Sigmoid colon (tissue), 7 donors: Measurements from ENCODE around the gene TP53I11. TPM values are rescaled to one million over a fixed set of nuclear protein-coding genes. Genes with fewer than 3 reads are reported as not detected.

Experiments used
- DNase-seq: peaks from one replicate; pipeline ENCODE4 v3.0.0-alpha.2; 2019
- H3K27ac ChIP-seq, 4 donors: fragments of 200-600 bp; sonication (generic); one replicate each; pipeline ENCODE4 v1.5.1; 2016 to 2019; ENCODE audit warnings: mild to moderate bottlenecking in 1 of 4
- H3K27me3 ChIP-seq, 3 donors: fragments of 200-600 bp; sonication (generic); one replicate each; pipeline ENCODE4 v1.5.1; 2019; ENCODE audit warnings: mild to moderate bottlenecking in 1 of 3
- H3K36me3 ChIP-seq, 4 donors: fragments of 200-600 bp; sonication (generic); one replicate each; pipeline ENCODE4 v1.5.1; 2016 to 2019
- H3K4me1 ChIP-seq, 4 donors: fragments of 200-600 bp; sonication (generic); one replicate each; pipeline ENCODE4 v1.5.1; 2017 to 2019
- H3K4me3 ChIP-seq, 4 donors: fragments of 200-600 bp; sonication (generic); one replicate each; pipeline ENCODE4 v1.5.1; 2017 to 2019; ENCODE audit warnings: mild to moderate bottlenecking in 2 of 4, moderate library complexity in 1 of 4
- H3K9me3 ChIP-seq, 4 donors: fragments of 200-600 bp in 3 of 4; sonication (generic) in 3 of 4; one replicate each; pipeline versions ENCODE4 v1.5.1 to v1.6.1; 2013 to 2019
- EP300 ChIP-seq, 4 donors: sonication (generic); formaldehyde crosslinking; IDR thresholded peaks; one replicate each; pipeline ENCODE4 v1.6.1; 2017; ENCODE audit warnings: antibody characterized with exemption in 4 of 4
- POLR2A ChIP-seq, 2 donors: fragments of 450-650 bp; IDR thresholded peaks; one replicate each; pipeline ENCODE4 v1.6.1; 2016; ENCODE audit warnings: antibody characterized with exemption in 2 of 2, mild to moderate bottlenecking in 2 of 2, moderate library complexity in 2 of 2
- POLR2AphosphoS5 ChIP-seq, 4 donors: sonication (generic); formaldehyde crosslinking; IDR thresholded peaks; one replicate each; pipeline ENCODE4 v1.6.1; 2017; ENCODE audit warnings: antibody characterized with exemption in 4 of 4
- WGBS, 2 donors: extraction: QIAGEN DNeasy Blood & Tissue Kit; methylation state at CpG; one replicate each; pipeline ENCODE4 v1.1.7; 2013; 5-methylcytosine and 5-hydroxymethylcytosine counted together
- intact Hi-C: fragments of 100-400 bp; cut with DNase I; formaldehyde crosslinking; loops from one replicate; pipeline ENCODE4 v1.15.1; 2023
- polyA plus RNA-seq, 3 donors: library from polyadenylated mRNA; stranded (reverse); fragments of 200-250 nt; gene quantifications; one replicate each; pipeline ENCODE4 v1.2.3, GENCODE V29; 2013
- total RNA-seq, 4 donors: library from RNA; depleted of rRNA; stranded (reverse); fragments of >200 nt; gene quantifications; one replicate each; pipeline ENCODE4 v1.1.0, GENCODE V29; 2016
- TF ChIP-seq, protein P1 (sequence below), 4 experiments: fragments of 450-650 bp in 3 of 4; fragments of 200-600 bp in 1 of 4; IDR thresholded peaks; one replicate each; pipeline ENCODE4 v1.5.1; 2016 to 2019; ENCODE audit warnings: antibody characterized with exemption in 4 of 4, mild to moderate bottlenecking in 3 of 4, moderate library complexity in 2 of 4
- donor health status: healthy with polysubstance abuse.
- donor health status: Bipolar disorder and iron deficiency.
- donor health status: healthy.

TP53I11 gene
- total and polyA plus RNA-seq, 7 donors: 12.0 to 67.0 (median 17.9) TPM

DNA sequence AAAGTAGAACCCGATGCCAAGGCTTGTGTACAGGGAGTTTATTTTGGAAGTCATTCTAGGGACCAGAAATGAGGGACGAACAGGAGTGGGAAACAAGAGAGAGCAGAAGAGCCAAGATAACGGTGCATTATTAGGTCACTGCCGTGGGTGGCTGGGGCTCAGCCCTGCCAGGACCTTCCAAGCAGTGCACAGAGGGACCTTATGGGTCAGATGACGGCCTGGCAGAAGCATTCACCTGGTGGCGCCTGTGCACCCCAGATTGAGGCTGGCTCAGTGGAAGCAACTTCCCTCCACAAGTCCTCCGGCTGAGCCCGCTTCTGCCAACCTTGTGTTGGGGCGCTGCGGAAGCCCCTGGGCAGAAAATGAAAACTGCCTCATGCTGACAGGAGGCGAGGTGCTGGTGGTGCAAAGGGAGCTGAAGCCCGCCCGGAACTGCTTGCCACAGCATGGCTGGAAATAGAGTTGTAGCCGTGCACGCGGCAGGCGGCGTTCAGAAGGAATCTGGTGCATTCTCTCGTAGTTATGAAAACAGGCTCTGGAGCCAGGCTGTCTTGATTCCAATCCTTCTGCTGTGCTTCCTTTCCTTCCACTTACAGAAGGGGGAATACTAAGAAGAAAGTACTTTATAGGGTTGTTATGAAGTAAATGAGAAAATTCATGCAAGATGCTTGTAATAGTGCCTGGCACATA lies 22.2 kb upstream of the TP53I11 start:
- Histone ChIP-seq H3K4me1 (no peaks in the 10 kb centered on the region), H3K27ac (no peak overlapping the region), H3K27me3 (no peaks in the 10 kb centered on the region), H3K4me3 (no peak overlapping the region), H3K36me3 (no peaks in the 10 kb centered on the region), H3K9me3 (no peaks in the 10 kb centered on the region)
- no peak for DNase-seq
- TF ChIP-seq, protein P1, sequence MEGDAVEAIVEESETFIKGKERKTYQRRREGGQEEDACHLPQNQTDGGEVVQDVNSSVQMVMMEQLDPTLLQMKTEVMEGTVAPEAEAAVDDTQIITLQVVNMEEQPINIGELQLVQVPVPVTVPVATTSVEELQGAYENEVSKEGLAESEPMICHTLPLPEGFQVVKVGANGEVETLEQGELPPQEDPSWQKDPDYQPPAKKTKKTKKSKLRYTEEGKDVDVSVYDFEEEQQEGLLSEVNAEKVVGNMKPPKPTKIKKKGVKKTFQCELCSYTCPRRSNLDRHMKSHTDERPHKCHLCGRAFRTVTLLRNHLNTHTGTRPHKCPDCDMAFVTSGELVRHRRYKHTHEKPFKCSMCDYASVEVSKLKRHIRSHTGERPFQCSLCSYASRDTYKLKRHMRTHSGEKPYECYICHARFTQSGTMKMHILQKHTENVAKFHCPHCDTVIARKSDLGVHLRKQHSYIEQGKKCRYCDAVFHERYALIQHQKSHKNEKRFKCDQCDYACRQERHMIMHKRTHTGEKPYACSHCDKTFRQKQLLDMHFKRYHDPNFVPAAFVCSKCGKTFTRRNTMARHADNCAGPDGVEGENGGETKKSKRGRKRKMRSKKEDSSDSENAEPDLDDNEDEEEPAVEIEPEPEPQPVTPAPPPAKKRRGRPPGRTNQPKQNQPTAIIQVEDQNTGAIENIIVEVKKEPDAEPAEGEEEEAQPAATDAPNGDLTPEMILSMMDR (IDR thresholded peaks at IDR 0.05): no peak
- TF ChIP-seq POLR2A (IDR thresholded peaks at IDR 0.05): no peak
- no peak for TF ChIP-seq EP300 (IDR thresholded peaks at IDR 0.05)
- no peak for TF ChIP-seq POLR2AphosphoS5 (IDR thresholded peaks at IDR 0.05)
- 91 to 94% methylated on average over 19 of the region's 19 CpGs for WGBS, 2 donors
- intact Hi-C loops: no loop called here

DNA sequence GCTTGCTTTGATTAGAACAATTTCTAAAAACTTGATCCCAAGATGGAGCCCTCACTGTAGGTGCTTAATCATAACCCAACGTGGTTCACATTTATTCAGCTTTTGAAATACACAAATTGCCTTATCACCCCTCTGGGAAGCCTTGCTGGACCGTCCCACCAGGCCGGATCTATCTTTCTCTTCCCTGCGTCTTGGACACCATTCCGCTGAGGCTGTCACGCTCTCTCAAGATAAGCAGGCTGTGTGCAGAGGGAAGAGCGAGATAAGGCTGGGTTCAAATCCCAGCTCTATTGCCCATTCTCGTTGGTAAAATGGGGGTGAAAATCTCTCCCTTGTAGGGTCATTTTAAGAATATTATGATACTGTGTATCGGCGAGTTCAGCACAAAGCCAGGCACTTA lies 20.5 kb upstream of the TP53I11 start:
- DNase-seq: no peak
- intact Hi-C loops: no loop called here
- Histone ChIP-seq H3K4me3 (no peak overlapping the region), H3K36me3 (no peaks in the 10 kb centered on the region), H3K9me3 (no peaks in the 10 kb centered on the region), H3K27ac (no peak overlapping the region), H3K27me3 (no peaks in the 10 kb centered on the region), H3K4me1 (peaks cover 0 to 8% (median 3%) of the 10 kb centered on the region in 4 donors)
- TF ChIP-seq POLR2A (IDR thresholded peaks at IDR 0.05): no peak
- TF ChIP-seq, protein P1 (IDR thresholded peaks at IDR 0.05): no peak
- no peak for TF ChIP-seq EP300 (IDR thresholded peaks at IDR 0.05)
- no peak for TF ChIP-seq POLR2AphosphoS5 (IDR thresholded peaks at IDR 0.05)
- WGBS, 2 donors: 94 to 95% methylated on average over 10 of the region's 10 CpGs

DNA sequence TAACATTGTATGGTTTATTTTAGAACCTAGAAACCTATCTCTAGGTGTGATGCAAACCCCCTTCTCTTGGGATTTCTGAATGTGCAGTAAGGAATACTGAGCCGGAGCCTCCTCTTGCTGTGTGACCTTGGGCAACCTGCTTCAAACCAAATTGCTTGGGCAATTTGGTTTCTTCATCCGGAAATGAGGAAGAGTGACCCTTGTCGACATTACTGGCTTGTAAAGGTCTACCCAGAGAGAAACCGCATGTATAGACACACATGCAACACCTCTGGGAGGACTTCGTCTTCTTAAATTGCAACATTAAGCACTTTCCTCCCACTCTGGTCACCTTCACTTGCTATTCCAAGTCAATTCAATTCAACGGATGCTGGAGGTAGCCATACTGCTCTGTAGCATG lies 19.6 kb upstream of the TP53I11 start:
- Histone ChIP-seq H3K4me3 (no peak overlapping the region), H3K27me3 (no peaks in the 10 kb centered on the region), H3K9me3 (no peaks in the 10 kb centered on the region), H3K36me3 (no peaks in the 10 kb centered on the region), H3K27ac (no peak overlapping the region), H3K4me1 (peaks cover 0 to 8% (median 3%) of the 10 kb centered on the region in 4 donors)
- WGBS, 2 donors: 48 to 80% methylated on average over 6 of the region's 6 CpGs
- intact Hi-C loops: no loop called here
- no peak for DNase-seq
- no peak for TF ChIP-seq POLR2A (IDR thresholded peaks at IDR 0.05)
- TF ChIP-seq POLR2AphosphoS5 (IDR thresholded peaks at IDR 0.05): no peak

DNA sequence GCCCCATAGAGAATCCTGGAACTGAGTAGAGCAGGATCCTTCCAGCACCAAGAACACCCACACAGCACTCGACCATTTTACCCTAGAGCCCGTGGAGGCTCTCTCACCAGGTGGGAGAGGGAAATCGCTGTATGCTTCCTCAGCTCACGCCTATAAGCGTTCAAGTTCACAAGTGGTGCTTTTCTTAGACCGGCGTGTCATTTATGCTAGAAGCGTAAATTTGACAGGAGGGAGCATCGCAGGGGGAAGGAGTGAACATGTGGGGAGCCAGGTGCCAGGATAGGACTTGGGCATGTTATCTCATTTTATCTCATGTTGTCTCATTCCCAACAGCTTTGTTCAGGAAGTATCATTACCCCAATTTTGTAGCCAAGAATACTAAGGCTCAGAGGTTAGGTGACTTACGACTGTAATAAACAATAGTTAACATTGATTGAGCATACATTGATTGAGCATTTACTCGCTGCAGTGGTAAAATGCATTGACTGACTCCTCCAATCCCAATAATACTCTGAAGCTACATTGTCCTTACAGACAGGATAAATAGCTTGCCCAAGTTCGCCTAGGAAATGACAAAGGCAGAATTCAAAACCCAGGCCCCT lies 19.1 kb upstream of the TP53I11 start:
- Histone ChIP-seq H3K27ac (no peak overlapping the region), H3K4me1 (peaks cover 0 to 8% (median 3%) of the 10 kb centered on the region in 4 donors), H3K27me3 (no peaks in the 10 kb centered on the region), H3K36me3 (no peaks in the 10 kb centered on the region), H3K9me3 (no peaks in the 10 kb centered on the region), H3K4me3 (no peak overlapping the region)
- no peak for DNase-seq
- intact Hi-C loops: no loop called here
- WGBS, 2 donors: 27 to 75% methylated on average over 12 of the region's 12 CpGs
- TF ChIP-seq POLR2A (IDR thresholded peaks at IDR 0.05) (no peak), POLR2AphosphoS5 (IDR thresholded peaks at IDR 0.05) (no peak), EP300 (IDR thresholded peaks at IDR 0.05) (no peak)
- TF ChIP-seq, protein P1 (IDR thresholded peaks at IDR 0.05): no peak

DNA sequence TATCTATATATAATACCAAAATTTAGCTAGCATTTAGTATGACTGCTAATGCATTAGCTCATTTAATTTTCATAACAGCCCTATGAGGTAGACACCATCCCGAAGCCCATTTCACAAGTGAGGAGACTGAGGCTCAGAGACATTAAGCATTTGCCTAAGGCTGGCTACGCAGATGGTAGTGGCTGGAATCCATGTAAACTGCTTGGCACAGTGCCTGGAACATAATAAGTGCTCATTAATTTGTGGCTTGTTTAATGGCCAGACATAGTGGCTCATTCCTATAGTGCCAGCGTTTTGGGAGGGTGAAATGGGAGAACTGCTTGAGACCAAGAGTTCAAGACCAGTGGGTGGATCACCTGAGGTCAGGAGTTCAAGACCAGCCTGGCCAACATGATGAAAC lies 17.8 kb upstream of the TP53I11 start:
- 80 to 92% methylated on average over 3 of the region's 3 CpGs for WGBS, 2 donors
- intact Hi-C loops: no loop called here
- TF ChIP-seq EP300 (IDR thresholded peaks at IDR 0.05): no peak

More for the DNA sequence above, 17.8 kb upstream of the TP53I11 start:
- H3K4me1 ChIP-seq: peaks cover 0 to 8% (median 3%) of the 10 kb centered on the region in 4 donors
- H3K9me3 ChIP-seq: no peaks in the 10 kb centered on the region
- no peak overlapping the region for H3K4me3 ChIP-seq
- DNase-seq: no peak
- no peaks in the 10 kb centered on the region for H3K27me3 ChIP-seq
- no peaks in the 10 kb centered on the region for H3K36me3 ChIP-seq
- no peak overlapping the region for H3K27ac ChIP-seq
